ENCODE measurements around the gene TTLL4. TPM values are rescaled to one million over a fixed set of nuclear protein-coding genes. Genes with fewer than 3 reads are reported as not detected.
A peak's percentile ranks its signal among the peaks of the same experiment; 100 is the strongest.

The TTLL4 gene, protein sequence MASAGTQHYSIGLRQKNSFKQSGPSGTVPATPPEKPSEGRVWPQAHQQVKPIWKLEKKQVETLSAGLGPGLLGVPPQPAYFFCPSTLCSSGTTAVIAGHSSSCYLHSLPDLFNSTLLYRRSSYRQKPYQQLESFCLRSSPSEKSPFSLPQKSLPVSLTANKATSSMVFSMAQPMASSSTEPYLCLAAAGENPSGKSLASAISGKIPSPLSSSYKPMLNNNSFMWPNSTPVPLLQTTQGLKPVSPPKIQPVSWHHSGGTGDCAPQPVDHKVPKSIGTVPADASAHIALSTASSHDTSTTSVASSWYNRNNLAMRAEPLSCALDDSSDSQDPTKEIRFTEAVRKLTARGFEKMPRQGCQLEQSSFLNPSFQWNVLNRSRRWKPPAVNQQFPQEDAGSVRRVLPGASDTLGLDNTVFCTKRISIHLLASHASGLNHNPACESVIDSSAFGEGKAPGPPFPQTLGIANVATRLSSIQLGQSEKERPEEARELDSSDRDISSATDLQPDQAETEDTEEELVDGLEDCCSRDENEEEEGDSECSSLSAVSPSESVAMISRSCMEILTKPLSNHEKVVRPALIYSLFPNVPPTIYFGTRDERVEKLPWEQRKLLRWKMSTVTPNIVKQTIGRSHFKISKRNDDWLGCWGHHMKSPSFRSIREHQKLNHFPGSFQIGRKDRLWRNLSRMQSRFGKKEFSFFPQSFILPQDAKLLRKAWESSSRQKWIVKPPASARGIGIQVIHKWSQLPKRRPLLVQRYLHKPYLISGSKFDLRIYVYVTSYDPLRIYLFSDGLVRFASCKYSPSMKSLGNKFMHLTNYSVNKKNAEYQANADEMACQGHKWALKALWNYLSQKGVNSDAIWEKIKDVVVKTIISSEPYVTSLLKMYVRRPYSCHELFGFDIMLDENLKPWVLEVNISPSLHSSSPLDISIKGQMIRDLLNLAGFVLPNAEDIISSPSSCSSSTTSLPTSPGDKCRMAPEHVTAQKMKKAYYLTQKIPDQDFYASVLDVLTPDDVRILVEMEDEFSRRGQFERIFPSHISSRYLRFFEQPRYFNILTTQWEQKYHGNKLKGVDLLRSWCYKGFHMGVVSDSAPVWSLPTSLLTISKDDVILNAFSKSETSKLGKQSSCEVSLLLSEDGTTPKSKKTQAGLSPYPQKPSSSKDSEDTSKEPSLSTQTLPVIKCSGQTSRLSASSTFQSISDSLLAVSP
- 10 to 100 TPM; 86.0 to 96.9 TPM for total RNA-seq
- polyA plus RNA-seq (ENCODE audit: insufficient read depth, low read depth, low replicate concordance) = 141 TPM
- long read RNA-seq, donor 1, partial matches to known transcripts = 16 of 24 reads
- long read RNA-seq, donor 1, other reads (novel, unspliced or antisense) = 0 of 24 reads
- long read RNA-seq, donor 2, full-length matches to known transcripts = 3 of 11 reads
- long read RNA-seq, donor 2, partial matches to known transcripts = 8 of 11 reads
- long read RNA-seq, donor 2, other reads (novel, unspliced or antisense) = 0 of 11 reads

- Histone ChIP-seq H3K4me1 (peaks cover 11% of the 10 kb centered on the region), H3K4me3 (peak within 1 kb of the TSS; percentile 81 to 85), H3K27me3 (no peaks in the 10 kb centered on the region), H3K27ac (peak within 1 kb of the TSS; percentile 92), H3K36me3 (ENCODE audit: low read depth, missing control alignments) (no peaks in the 10 kb centered on the region), H3K9me3 (no peaks in the 10 kb centered on the region)
- WGBS, 2 donors = 0 to 1% methylated on average over 38 to 58 of the region's 74 CpGs
- peak; percentile 99 for DNase-seq
- intact Hi-C loops (cut with DNase I; ENCODE audit: low total_unique reads) = no loop called here
- peak; percentile 78 to 93 (median 91) for TF ChIP-seq CTCF (IDR thresholded peaks at IDR 0.05)
- TF ChIP-seq POLR2A (IDR thresholded peaks at IDR 0.05) = no peak
Observed at GRCh38 chr2:218710687-218711549, at the start of gene TTLL4. TSS of gene TTLL4 (plus strand) at chr2:218710835. CDS start at chr2:218737677, 26,842 bp downstream.

GRCh38 chr2:218662377-218662776, 48.3 kb upstream of the TTLL4 start:
- Histone ChIP-seq H3K9me3 (no peaks in the 10 kb centered on the region), H3K36me3 (ENCODE audit: low read depth, missing control alignments) (no peaks in the 10 kb centered on the region), H3K27me3 (no peaks in the 10 kb centered on the region), H3K4me1 (peaks cover 10% of the 10 kb centered on the region), H3K4me3 (no peak overlapping the region), H3K27ac (no peak overlapping the region)
- no peak for DNase-seq
- WGBS, 2 donors = 84 to 89% methylated on average over 7 of the region's 7 CpGs
- intact Hi-C loops (cut with DNase I; ENCODE audit: low total_unique reads) = no loop called here
- TF ChIP-seq POLR2A (IDR thresholded peaks at IDR 0.05) (no peak), CTCF (IDR thresholded peaks at IDR 0.05) (no peak)

DNA sequence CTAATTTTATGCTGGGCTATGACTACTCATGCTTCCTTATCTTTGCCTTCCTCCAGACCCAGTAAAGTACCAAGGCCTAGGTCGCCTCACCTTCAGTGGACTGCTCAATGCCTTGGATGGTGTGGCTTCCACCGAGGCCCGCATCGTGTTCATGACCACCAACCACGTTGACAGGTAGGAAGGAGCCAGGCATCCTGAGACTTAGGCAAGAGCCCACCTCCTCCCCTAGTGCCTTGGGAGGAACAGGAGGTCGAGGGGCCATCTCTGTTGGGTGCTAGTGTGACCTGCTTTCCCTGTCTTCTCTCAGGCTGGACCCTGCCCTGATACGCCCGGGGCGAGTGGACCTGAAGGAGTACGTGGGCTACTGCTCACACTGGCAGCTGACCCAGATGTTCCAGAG, 47.8 kb upstream of the TTLL4 start:
- intact Hi-C loops (cut with DNase I; ENCODE audit: low total_unique reads) = no loop called here
- DNase-seq = no peak
- no peak overlapping the region for H3K4me3 ChIP-seq

More for the DNA sequence above, 47.8 kb upstream of the TTLL4 start:
- no peak for TF ChIP-seq CTCF (IDR thresholded peaks at IDR 0.05)
- no peak for TF ChIP-seq POLR2A (IDR thresholded peaks at IDR 0.05)
- 86 to 90% methylated on average over 10 of the region's 10 CpGs for WGBS, 2 donors
- H3K27me3 ChIP-seq = no peaks in the 10 kb centered on the region
- H3K27ac ChIP-seq = no peak overlapping the region
- no peaks in the 10 kb centered on the region for H3K36me3 ChIP-seq (ENCODE audit: low read depth, missing control alignments)
- no peaks in the 10 kb centered on the region for H3K9me3 ChIP-seq
- H3K4me1 ChIP-seq = peaks cover 10% of the 10 kb centered on the region

Data from testis (tissue), 5 donors.